Nephron progenitor cell (in vitro differentiated cells): ENCODE results near the gene DNM1.

ENCODE experiments used
- DNase-seq: peaks from one replicate; pipeline ENCODE4 v3.0.0; 2021
- H3K27ac Mint-ChIP-seq: 2 replicates; pipeline ENCODE4 v1.8.0; 2021; ENCODE audit warnings: mild to moderate bottlenecking, moderate library complexity, mixed read lengths
- H3K27me3 Mint-ChIP-seq: 2 replicates; pipeline ENCODE4 v1.8.0; 2021; ENCODE audit warnings: mild to moderate bottlenecking, low read depth, mixed read lengths; ENCODE audit not compliant: poor library complexity
- H3K36me3 Mint-ChIP-seq: 2 replicates; pipeline ENCODE4 v1.8.0; 2021; ENCODE audit warnings: low read depth, mixed read lengths
- H3K4me1 Mint-ChIP-seq: 2 replicates; pipeline ENCODE4 v1.8.0; 2021; ENCODE audit warnings: mixed read lengths
- H3K4me3 Mint-ChIP-seq: 2 replicates; pipeline ENCODE4 v1.8.0; 2021; ENCODE audit warnings: mild to moderate bottlenecking, moderate library complexity, mixed read lengths
- H3K9me3 Mint-ChIP-seq: 2 replicates; pipeline ENCODE4 v1.8.0; 2021; ENCODE audit warnings: mild to moderate bottlenecking, moderate library complexity, mixed read lengths
- TF ChIP-seq, protein P1 (sequence below): fragments of 200-600 bp; sonication (generic); IDR thresholded peaks from 2 replicates; pipeline ENCODE4 v1.5.0; 2021; ENCODE audit warnings: antibody characterized with exemption

DNM1 gene

GRCh38 chr9:128211186-128211980 lies 8.2 kb downstream of the DNM1 start:
- H3K27me3 Mint-ChIP-seq, result peaks cover 5% of the 10 kb centered on the region
- H3K9me3 Mint-ChIP-seq, result no peaks in the 10 kb centered on the region
- H3K4me3 Mint-ChIP-seq, result peak overlapping the region; percentile 51
- peaks cover 59% of the 10 kb centered on the region for H3K4me1 Mint-ChIP-seq
- no peak overlapping the region for H3K27ac Mint-ChIP-seq
- H3K36me3 Mint-ChIP-seq, result no peaks in the 10 kb centered on the region
- TF ChIP-seq, protein P1, sequence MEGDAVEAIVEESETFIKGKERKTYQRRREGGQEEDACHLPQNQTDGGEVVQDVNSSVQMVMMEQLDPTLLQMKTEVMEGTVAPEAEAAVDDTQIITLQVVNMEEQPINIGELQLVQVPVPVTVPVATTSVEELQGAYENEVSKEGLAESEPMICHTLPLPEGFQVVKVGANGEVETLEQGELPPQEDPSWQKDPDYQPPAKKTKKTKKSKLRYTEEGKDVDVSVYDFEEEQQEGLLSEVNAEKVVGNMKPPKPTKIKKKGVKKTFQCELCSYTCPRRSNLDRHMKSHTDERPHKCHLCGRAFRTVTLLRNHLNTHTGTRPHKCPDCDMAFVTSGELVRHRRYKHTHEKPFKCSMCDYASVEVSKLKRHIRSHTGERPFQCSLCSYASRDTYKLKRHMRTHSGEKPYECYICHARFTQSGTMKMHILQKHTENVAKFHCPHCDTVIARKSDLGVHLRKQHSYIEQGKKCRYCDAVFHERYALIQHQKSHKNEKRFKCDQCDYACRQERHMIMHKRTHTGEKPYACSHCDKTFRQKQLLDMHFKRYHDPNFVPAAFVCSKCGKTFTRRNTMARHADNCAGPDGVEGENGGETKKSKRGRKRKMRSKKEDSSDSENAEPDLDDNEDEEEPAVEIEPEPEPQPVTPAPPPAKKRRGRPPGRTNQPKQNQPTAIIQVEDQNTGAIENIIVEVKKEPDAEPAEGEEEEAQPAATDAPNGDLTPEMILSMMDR, result no peak
- no peak for DNase-seq

DNA sequence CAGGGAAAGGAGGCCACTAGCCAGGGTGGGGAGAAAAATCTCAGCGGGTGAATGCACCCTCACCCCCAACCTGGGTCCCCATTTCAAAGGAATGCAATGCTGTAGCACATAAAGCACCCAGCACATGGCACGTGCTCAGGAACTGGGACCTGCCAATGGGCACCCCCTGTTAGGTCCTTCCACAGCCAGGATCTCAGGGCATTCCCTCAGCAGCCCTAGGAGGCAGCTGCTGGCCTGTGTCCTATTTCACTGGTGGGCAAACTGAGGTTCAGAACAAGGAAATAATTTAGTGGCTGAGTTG lies 8.8 kb downstream of the DNM1 start:
- H3K9me3 Mint-ChIP-seq, result no peaks in the 10 kb centered on the region
- H3K4me1 Mint-ChIP-seq, result peaks cover 57% of the 10 kb centered on the region
- H3K27me3 Mint-ChIP-seq, result peaks cover 5% of the 10 kb centered on the region
- no peak overlapping the region for H3K4me3 Mint-ChIP-seq
- no peaks in the 10 kb centered on the region for H3K36me3 Mint-ChIP-seq
- DNase-seq, result no peak
- H3K27ac Mint-ChIP-seq, result no peak overlapping the region
- TF ChIP-seq, protein P1, result no peak

GRCh38 chr9:128213746-128214497 lies 10.7 kb downstream of the DNM1 start:
- Mint-ChIP-seq H3K9me3 (no peaks in the 10 kb centered on the region), H3K27ac (no peak overlapping the region), H3K36me3 (peaks cover 5% of the 10 kb centered on the region), H3K4me1 (peaks cover 60% of the 10 kb centered on the region), H3K27me3 (peaks cover 9% of the 10 kb centered on the region), H3K4me3 (no peak overlapping the region)
- no peak for DNase-seq
- TF ChIP-seq, protein P1, result no peak

GRCh38 chr9:128214571-128215490 lies 11.7 kb downstream of the DNM1 start:
- Mint-ChIP-seq H3K36me3 (peaks cover 8% of the 10 kb centered on the region), H3K27me3 (peaks cover 9% of the 10 kb centered on the region), H3K4me3 (no peak overlapping the region), H3K4me1 (peaks cover 53% of the 10 kb centered on the region), H3K9me3 (no peaks in the 10 kb centered on the region), H3K27ac (no peak overlapping the region)
- no peak for DNase-seq
- TF ChIP-seq, protein P1, result no peak

DNA sequence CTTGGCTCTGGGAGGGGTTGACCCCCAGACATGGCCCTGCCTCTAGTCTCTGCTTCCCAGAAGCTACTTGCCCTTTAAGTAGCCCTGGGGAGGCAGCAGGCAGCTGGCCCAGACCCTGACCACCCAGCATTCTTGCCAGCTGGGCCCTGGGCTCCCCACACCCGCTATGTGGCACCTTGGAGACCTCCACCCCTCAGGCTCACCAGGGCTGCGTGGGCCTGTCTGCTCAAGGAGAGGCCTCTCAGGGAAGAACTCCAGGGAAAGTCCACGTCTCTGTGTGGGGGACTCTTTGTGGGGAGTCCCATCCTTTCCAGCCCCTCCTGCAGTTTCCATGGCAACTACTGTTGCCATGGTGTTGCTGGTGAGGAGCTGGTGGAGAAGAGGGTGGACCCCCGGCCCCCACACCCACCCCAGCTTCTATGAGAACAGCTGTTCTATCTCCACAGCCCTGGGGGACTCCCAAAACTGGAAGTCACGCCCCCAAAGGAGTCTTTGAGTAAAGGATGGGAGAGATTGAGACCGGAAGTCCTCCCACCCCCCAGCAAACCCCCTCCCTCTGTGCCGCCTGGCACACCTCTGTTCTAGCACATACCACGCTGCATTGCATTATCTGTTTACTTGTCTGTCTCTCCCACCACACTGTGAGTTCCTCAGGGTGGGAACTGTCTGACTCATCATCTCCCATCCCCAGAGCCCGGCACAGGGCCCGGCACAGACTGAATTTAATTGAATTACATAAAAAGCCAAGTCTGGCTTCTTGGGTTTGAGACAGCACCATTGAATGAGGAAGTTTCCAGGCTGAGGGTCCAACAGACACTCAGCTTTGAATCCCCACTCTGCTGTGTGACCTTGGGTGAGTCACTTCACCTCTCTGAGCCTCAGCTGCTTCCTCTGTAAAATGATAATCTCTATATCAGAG lies 12.6 kb downstream of the DNM1 start:
- no peak overlapping the region for H3K27ac Mint-ChIP-seq
- TF ChIP-seq, protein P1, result no peak
- H3K4me3 Mint-ChIP-seq, result no peak overlapping the region
- DNase-seq, result no peak
- peaks cover 47% of the 10 kb centered on the region for H3K4me1 Mint-ChIP-seq
- H3K27me3 Mint-ChIP-seq, result peaks cover 9% of the 10 kb centered on the region
- peaks cover 11% of the 10 kb centered on the region for H3K36me3 Mint-ChIP-seq
- H3K9me3 Mint-ChIP-seq, result no peaks in the 10 kb centered on the region
